HG03571 (cell line): ENCODE results near the gene VDAC1.
"Not testable (repeated sequence)": the region's sequence is repeated elsewhere in the genome, so short reads cannot be mapped to it uniquely, and the experiment has no call there.

Experiments used
- ATAC-seq: cut with Tn5 transposase; IDR thresholded peaks from one replicate; pipeline ENCODE4 v1.9.1; 2021; ENCODE audit not compliant: unreplicated experiment

Gene VDAC1

DNA sequence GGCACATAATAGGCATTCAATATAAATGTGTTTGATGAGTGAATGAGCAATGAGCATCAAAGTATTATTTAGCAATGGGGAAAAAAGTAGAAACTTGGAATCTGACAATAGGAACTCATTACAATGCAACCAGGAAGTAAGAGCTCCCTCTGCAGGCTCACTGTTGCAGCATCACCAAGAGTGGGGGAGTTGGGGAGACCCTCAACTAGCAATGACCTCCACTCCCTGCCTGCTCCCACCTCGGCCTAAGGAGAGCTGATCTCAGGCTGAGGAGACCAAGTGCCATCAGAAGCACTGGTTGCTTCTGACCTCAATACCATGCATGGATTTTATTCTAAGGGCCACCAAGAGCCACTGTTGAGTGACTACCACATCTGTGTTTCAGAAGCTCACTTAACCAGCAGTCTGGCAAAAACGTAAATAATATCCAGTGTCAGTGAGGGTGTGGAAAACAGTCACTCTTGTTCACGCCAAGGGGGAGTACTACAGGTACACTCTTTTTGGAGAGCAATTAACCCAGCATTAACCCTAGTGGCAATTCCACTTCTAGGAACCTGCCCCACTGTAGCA is 8.0 kb downstream of the VDAC1 start:
- no peak for ATAC-seq

DNA sequence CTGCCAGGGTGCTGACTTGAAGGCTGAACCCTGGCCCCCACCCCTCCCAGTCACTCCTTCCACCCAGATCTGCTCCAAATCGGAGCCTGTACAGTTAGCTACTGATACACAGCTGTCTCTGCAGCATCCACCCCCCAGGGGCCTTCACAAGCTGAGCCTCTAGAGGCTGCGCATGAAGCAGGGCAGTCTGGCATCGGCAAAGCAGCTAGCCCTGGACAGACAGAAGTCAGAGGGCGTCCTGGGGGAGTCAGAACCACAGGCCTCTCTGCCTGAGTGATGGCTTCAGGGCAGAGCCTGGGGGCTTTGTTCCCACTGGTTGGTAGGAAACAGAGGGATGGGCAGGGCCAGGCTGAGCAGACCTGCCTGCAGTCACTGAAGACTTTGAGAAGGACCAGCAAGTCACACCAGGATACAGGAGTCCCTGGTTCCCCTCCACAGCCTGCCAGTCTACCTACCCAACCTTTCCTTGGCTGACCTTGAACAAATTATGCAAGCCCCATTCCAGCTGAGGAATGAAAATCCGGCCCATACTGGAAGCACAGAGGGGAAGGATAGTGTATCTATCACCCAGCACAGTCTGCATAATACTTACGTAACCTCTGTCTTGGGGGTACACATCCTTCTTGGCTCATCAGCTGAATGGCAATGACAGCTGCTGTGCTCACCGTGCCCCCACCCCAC is 8.8 kb downstream of the VDAC1 start:
- ATAC-seq, result no peak

DNA sequence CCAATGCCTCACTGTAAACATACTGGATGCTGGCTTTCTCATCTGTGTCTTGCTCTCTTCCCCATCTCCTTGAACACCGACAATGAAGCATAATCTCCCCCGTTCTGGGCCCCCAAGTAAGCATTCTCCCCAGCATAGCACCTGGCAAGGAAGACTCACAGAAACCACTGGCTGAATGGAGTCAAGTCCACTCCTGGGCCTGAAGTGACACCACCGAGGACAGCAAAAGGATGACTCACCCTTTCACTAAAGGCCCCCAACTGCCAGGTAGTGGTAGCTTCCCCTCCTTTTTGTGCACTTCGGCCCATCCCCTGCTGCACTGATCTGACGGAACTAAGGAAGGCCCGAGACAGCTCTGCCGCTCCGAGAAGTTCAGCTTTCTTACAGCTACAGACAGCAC is 9.4 kb downstream of the VDAC1 start:
- no peak for ATAC-seq

DNA sequence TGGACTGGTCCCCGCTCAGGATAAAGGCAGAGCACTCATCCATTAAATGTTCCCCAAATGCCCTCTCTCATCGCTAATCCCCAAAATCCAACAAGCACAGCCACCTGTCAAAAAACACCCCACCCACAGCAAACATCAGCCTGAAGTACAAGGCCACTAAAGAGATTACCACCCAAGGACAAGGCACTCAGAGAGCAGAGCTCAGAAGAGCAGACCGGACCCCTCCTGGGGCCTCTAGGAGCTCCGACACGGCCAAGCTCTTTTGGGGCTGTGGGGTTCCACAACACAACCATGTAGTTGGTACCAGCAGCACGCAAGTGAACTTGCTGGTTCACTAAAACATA is 9.8 kb downstream of the VDAC1 start:
- no peak for ATAC-seq

GRCh38 chr5:133994297-133994989 is 10.3 kb downstream of the VDAC1 start:
- ATAC-seq, result no peak

DNA sequence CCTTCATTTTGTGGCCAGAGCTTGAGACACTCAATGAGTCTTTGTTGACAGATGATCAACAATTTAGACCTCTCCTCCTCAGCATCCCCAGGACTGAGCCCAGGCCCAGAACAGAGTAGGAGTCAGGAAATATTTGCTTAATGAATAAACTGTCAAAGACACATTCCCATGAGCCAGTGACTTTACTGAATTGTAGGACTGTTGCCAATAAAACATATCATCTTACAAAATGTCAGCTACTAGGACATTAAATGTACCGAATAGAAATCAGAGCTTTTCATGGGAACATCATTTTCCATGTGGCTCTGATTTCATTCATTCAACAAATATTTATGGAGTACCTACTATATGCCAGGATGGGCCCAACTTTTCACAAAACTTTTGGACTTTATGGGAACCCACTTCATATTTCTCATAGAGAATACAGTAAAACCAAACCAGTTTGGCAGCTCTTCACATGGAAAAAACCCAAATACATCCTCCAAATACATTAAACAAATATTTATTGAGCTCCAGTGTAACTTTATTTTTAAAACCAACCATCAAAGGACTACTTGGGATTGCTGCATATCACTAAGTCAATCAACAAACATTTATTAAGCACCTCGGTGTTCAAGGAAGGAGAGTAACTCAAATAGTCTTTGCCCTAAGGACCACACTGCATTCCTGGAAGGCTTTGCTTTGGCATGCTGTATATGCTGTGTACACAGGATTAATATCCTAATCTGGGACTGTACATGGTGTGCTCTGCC is 11.4 kb downstream of the VDAC1 start:
- ATAC-seq, result no peak

DNA sequence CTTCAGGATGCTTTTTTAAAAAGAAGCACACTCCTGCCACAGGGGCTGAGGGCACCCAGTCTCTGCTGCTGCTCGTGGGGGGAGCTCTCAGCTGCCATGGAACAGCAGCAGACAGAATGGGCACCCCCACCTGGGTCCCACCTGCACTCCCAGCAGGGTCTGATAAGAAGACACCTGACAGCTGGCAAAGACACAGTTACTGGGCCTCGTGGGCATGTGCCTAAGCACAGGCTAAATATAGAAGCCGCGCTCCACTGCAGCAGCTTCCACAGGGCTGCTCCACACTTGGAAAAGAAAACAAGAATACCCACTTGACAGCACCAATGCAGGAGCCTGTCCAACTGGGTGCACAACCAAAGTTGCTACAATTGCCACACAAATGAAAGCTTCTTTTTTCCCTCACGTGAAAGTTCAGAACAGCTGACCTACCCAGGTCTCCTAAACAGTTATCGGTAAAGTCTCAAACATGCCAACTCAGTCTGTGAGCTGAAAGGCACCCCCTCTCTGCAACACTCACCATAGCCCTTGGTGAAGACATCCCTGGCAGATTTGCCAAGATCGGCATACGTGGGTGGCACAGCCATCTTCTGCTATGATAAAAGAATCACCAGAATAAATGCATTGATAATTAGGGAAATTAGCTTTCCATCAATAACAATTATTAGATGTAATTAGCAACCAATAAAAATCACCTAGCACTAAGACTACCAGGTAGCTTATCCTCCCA is 12.2 kb downstream of the VDAC1 start:
- no peak for ATAC-seq

DNA sequence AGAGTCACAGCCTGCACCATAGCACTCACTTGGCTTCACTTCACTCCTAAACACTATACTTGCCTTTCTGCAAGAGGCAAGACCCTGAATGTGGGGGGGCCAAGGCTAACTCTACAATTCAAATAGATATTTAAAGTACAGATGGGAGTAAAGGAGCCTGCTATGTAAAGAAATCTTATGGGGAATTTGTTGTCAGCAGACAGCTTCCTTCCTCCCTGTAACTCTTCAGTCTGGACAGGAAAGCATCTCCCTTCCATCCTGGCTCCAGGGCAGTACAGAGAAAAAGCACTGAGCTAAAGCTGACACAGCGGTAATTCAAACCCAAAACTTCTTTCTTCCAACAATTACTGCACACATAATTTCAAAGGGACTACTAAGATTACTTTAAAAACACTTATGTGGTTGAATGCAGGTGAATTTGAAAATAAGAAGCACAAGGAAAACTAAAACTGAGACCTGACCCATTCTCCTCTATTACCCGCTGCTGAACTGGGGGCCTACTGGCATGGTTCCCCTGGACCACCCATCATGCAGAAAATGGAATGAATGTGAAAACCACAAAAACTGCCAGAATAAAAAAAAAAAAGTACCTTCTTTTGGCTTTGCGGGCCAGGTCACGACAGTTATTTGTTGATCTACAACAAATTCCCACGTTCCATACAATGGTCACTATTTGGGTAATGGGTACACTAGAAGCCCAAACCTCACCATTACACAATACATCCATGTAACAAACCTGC is 13.4 kb downstream of the VDAC1 start:
- ATAC-seq, result no peak

- no peak for ATAC-seq
Measured at GRCh38 chr5:133990396-133990795, 14.4 kb downstream of the VDAC1 start.

DNA sequence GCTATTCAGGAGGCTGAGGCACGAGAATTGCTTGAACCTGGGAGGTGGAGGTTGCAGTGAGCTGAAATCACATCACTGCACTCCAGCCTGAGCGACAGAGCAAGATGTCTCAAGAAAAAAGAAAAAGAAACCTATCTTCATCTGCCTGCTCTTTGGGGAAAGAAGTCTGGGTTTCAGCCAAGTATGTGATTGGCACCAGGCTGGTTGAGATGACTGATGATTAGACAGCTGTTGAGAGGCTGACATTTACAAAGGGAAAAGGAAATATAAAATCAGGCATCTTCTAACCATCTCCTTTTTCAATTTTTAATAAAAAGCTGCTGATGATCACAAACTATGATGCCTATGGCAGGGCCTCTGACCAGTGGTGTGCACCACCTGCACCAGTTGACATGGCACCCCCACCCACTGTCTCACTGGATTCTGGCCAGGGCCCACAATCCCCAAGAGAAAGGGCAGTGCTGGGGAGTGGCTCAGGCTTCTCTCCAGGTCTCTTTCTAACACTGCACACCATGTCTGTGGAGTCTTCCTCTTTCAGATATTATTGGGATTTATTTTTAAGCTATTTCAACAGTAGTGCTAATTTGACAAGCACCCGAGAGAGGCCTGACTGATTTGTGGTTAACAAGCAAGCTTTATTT is 19.1 kb downstream of the VDAC1 start:
- no peak for ATAC-seq

DNA sequence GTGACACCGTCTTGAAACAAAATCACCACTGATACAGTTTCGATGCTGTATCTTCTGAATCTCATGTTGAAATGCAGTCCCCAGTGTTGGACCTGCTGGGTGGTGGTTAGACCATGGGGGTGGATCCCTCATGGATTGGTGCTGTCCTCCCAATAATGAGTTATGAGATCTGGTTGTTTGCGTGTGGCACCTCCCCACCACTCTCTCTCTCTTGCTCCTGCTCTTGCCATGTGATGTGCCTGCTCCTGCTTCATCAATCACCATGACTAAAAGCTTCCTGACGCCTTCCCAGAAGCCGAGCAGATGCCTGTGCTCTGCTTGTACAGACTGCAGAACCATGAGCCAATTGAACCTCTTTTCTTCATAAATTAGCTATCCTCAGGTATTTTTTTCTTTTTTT is 21.1 kb downstream of the VDAC1 start:
- no peak for ATAC-seq

DNA sequence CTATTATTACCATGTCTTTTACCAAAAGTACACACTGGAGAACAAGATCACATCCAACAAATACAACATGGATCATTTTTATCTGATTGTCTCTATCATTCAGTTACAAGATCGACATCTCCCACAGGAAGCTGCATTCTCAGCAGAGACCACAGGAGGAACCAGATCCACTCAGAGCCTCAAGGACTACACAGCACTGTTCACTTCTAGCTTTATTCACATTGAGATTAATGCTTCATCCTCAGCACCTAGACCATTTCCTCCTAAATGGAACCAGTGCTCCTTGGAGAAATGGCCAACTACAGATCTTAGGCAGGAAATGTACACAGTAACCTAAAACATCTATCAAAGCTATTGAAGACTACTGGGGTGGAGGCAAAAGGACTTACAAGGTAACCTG is 23.1 kb downstream of the VDAC1 start:
- no peak for ATAC-seq

GRCh38 chr5:133980652-133981051 is 24.1 kb downstream of the VDAC1 start:
- no peak for ATAC-seq

GRCh38 chr5:133978943-133979342 is 25.8 kb downstream of the VDAC1 start:
- no peak for ATAC-seq

DNA sequence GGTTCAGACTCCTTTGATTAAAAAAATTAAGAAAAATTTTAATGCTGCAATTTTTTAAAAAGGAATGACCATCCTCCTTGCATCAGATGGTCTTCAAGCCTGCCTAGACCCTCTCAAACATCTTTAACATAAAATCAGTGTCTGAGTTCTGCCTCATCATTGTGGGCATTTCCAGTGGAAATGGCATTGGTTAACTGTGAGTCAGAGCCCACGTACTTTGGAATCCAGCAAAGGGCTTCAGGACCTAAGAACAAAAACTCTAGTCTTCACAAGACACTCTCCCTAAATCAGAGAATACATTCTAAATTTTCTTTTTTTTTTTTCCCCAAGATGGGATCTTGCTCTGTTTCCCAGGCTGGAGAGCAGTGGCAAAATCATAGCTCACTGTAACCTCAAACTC is 26.9 kb downstream of the VDAC1 start:
- ATAC-seq, result no peak

GRCh38 chr5:133977161-133977787 is 27.5 kb downstream of the VDAC1 start:
- ATAC-seq, result no peak

DNA sequence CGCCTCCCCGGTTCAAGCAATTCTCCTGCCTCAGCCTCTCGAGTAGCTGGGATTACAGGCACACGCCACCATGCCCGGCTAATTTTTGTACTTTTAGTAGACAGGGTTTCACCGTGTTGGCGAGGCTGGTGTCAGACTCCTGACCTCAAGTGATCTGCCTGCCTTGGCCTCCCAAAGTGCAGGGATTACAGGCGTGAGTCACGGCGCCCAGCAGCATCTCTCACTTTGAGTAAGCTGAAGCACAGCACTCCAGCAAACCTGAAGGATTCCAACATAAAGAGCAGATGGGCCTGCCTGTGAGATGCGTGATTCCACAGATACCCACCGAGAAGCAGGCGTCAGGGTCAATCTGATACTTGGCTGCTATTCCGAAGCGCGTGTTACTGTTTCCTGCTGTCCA is 29.2 kb downstream of the VDAC1 start:
- not testable (repeated sequence) for ATAC-seq

GRCh38 chr5:133974142-133974541 is 30.6 kb downstream of the VDAC1 start:
- ATAC-seq, result no peak

DNA sequence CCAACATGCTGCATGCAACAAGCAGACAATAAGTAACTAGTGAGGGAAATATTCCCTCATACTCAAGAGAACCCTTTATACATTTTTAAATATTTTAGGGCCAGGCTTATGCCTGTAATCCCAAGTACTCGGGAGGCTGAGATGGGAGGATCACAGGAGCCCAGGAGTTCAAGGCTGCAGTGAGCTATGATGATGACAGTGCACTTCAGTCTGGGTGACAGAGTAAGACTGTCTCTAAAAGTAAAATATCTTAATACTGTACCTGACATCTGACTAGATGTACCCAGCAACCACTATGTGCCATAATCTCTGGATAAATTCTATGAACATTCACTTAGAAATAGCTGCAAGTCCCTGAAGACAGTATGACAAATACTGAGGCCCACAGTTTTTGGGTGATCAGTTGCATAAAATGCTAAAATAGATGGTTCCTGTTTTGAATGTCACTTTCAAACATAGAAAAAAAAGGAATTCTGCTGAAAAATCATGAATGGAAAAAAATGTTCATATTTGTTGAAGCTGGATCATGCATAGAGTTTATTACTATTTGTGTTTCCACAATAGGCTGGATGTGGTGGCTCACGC is 34.4 kb downstream of the VDAC1 start:
- no peak for ATAC-seq
